ENCODE results near the gene SIDT1. TPM values are rescaled to one million over a fixed set of nuclear protein-coding genes. Genes with fewer than 3 reads are reported as not detected.

SIDT1 gene
- total RNA-seq, 2 experiments from 2014 or later, result 31.6 to 51.9 TPM

GRCh38 chr3:113575206-113575605 lies 42.9 kb downstream of the SIDT1 start:
- Mint-ChIP-seq H3K27me3 (no peaks in the 10 kb centered on the region), H3K4me3 (no peak overlapping the region), H3K36me3 (peaks cover 9% of the 10 kb centered on the region), H3K27ac (no peak overlapping the region), H3K9me3 (ENCODE audit: low read depth) (no peaks in the 10 kb centered on the region), H3K4me1 (peaks cover 6% of the 10 kb centered on the region)
- DNase-seq (no peak), ATAC-seq (no peak)
- CTCF ChIA-PET, result interaction anchor here (4.7 to 4.8 kb wide), 2 partner anchors 78 to 82 kb away, joined by 56 to 62 read pairs; no protein-coding TSS in a partner anchor

DNA sequence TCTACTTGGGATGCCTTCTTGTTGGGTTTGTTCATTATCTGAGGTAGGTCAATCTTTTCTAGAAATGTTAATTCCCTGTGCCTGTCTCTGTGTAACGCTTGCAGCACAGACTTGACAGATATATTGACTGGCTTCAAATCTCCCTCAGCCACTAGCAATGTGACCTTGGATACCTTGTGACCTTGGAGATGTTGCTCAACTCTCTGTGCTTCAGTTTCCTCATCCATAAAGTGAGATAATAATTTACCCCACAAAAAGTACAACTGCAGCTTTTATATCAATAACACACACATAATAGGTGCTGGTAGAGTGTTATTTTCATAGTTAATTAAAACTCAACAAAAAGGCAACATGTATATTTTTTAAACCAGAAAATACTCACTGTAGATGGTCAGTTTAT lies 52.9 kb downstream of the SIDT1 start:
- CTCF ChIA-PET, result interaction anchor here (1.3 kb wide), 1 partner anchor 91 kb away, joined by 3 read pairs; no protein-coding TSS in a partner anchor
- H3K27me3 Mint-ChIP-seq, result no peaks in the 10 kb centered on the region
- no peak overlapping the region for H3K27ac Mint-ChIP-seq
- no peak for DNase-seq
- H3K4me1 Mint-ChIP-seq, result no peaks in the 10 kb centered on the region
- no peak for ATAC-seq
- H3K9me3 Mint-ChIP-seq (ENCODE audit: low read depth), result no peaks in the 10 kb centered on the region
- H3K4me3 Mint-ChIP-seq, result no peak overlapping the region
- H3K36me3 Mint-ChIP-seq, result peaks cover 22% of the 10 kb centered on the region

GRCh38 chr3:113585720-113586119 lies 53.4 kb downstream of the SIDT1 start:
- CTCF ChIA-PET, result no interaction called here
- H3K36me3 Mint-ChIP-seq, result peaks cover 22% of the 10 kb centered on the region
- no peak for DNase-seq
- no peaks in the 10 kb centered on the region for H3K4me1 Mint-ChIP-seq
- H3K4me3 Mint-ChIP-seq, result no peak overlapping the region
- H3K9me3 Mint-ChIP-seq (ENCODE audit: low read depth), result no peaks in the 10 kb centered on the region
- no peak for ATAC-seq
- no peaks in the 10 kb centered on the region for H3K27me3 Mint-ChIP-seq
- no peak overlapping the region for H3K27ac Mint-ChIP-seq

DNA sequence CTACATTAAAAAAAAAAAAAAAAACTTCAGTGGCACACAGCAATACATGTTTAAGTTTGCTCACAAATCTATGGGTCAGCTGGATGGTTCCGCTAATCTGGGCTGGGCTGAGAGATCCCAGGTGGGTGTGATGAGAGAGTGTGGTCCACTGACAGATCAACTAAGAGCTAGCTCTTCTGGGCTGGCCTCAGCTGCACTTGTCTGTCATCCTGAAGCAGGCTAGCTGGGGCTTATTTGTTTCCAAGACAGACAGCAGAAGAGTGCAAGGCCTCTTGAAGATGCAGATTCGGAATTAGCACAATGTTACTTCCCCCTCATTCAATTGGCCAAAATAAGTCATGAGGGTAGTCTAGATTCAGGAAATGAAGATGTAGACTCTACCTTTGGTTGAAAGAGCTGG lies 56.5 kb downstream of the SIDT1 start:
- Mint-ChIP-seq H3K4me1 (no peaks in the 10 kb centered on the region), H3K27me3 (no peaks in the 10 kb centered on the region), H3K9me3 (ENCODE audit: low read depth) (no peaks in the 10 kb centered on the region), H3K27ac (no peak overlapping the region), H3K4me3 (no peak overlapping the region), H3K36me3 (peaks cover 44% of the 10 kb centered on the region)
- CTCF ChIA-PET, result interaction anchor here (0.8 to 1.4 kb wide), 2 partner anchors 11 to 157 kb away, joined by 3 to 5 read pairs; no protein-coding TSS in a partner anchor
- ATAC-seq (no peak), DNase-seq (no peak)

DNA sequence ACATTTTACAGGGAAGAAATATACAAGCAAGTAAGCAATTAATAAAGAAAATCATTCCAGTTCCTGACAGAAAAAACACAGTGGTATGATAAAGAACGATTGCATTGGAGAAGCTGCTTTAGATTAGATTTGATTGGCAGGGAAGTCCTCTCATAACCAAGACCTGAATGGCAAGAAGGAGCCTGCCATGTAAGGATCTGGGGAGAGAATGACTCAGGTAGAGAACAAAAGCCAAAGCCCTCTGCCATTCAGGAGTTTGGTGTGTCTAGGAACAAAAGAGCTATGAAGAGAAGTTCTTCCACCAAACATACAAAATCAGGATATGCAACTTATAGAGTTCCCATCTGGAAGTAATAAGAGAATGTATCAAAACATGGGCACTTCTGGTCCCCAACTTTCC lies 57.6 kb downstream of the SIDT1 start:
- ATAC-seq (no peak), DNase-seq (no peak)
- CTCF ChIA-PET, result interaction anchor here (1.4 kb wide), 1 partner anchor 13 kb away, joined by 5 read pairs; no protein-coding TSS in a partner anchor
- Mint-ChIP-seq H3K4me3 (no peak overlapping the region), H3K27ac (no peak overlapping the region), H3K27me3 (no peaks in the 10 kb centered on the region), H3K9me3 (ENCODE audit: low read depth) (no peaks in the 10 kb centered on the region), H3K4me1 (no peaks in the 10 kb centered on the region), H3K36me3 (peaks cover 47% of the 10 kb centered on the region)

GRCh38 chr3:113590983-113591382 lies 58.6 kb downstream of the SIDT1 start:
- ATAC-seq (no peak), DNase-seq (no peak)
- Mint-ChIP-seq H3K27me3 (no peaks in the 10 kb centered on the region), H3K9me3 (ENCODE audit: low read depth) (no peaks in the 10 kb centered on the region), H3K4me3 (no peak overlapping the region), H3K36me3 (peaks cover 46% of the 10 kb centered on the region), H3K4me1 (no peaks in the 10 kb centered on the region), H3K27ac (no peak overlapping the region)
- CTCF ChIA-PET, result no interaction called here

GRCh38 chr3:113594066-113594465 lies 61.7 kb downstream of the SIDT1 start:
- H3K36me3 Mint-ChIP-seq, result peaks cover 40% of the 10 kb centered on the region
- H3K4me1 Mint-ChIP-seq, result no peaks in the 10 kb centered on the region
- H3K4me3 Mint-ChIP-seq, result no peak overlapping the region
- DNase-seq (no peak), ATAC-seq (no peak)
- no peaks in the 10 kb centered on the region for H3K9me3 Mint-ChIP-seq (ENCODE audit: low read depth)
- H3K27me3 Mint-ChIP-seq, result no peaks in the 10 kb centered on the region
- CTCF ChIA-PET, result no interaction called here
- H3K27ac Mint-ChIP-seq, result no peak overlapping the region

DNA sequence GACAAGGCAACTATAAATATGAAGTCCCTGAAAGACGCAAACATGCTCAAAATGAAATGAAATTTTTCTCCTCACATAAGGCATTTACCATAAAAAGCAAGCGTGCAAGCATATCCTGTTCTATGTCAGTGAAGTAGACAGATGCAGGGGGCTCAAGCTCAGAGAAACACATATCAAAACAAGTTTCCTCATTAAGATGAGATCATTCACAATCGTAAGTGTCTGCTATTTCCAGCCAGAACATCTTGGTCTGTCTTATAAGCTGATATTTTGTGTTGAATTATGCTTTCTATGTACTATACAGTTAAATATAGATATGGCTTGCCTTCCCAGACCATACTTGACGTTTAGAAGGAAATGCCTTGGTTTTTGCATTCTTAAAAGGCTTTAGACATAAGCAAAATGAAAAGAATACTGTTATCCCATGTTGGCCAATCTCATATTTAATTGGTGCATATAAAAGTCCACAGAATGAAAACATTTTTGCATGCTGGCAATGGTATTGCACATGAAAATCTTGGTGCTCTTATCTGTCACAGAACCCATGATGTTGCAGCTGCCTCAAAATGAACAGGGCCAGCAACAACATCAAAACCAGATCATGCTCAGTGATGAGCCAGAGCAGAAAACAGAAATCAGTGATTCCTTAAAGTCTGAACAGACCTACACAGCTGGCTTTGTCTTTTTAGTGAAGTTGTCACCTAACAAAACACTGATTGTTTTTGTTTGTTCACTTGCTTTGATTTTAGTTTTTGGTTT lies 65.4 kb downstream of the SIDT1 start:
- Mint-ChIP-seq H3K4me3 (no peak overlapping the region), H3K27ac (no peak overlapping the region), H3K27me3 (no peaks in the 10 kb centered on the region), H3K9me3 (ENCODE audit: low read depth) (no peaks in the 10 kb centered on the region), H3K4me1 (no peaks in the 10 kb centered on the region), H3K36me3 (peaks cover 21% of the 10 kb centered on the region)
- ATAC-seq, result no peak
- DNase-seq, result no peak
- CTCF ChIA-PET, result interaction anchor here (1.4 kb wide), 1 partner anchor 104 kb away, joined by 3 read pairs; no protein-coding TSS in a partner anchor

- peaks cover 3% of the 10 kb centered on the region for H3K4me1 Mint-ChIP-seq
- no peak for ATAC-seq
These were observed 68.2 kb downstream of the SIDT1 start for GRCh38 chr3:113600418-113601182.

DNA sequence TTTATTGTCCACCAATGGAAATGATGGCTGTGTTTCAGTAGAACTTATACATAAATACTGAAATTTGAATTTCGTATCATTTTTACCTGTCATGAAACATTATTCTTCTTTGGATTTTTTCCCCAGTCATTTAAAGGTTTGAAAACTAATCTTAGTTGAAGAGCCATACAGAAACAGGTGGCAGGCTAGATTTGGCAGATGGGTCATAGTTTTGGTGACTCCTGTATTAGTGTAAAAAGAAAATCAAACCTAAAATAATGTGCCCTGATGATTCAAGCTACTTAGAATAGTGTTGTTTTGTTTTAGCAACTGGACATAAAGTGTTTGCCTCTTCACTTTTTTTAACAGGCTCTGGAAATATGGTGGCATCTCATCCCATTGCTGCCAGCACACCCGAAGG lies 68.9 kb downstream of the SIDT1 start:
- ATAC-seq (no peak), DNase-seq (no peak)
- Mint-ChIP-seq H3K4me3 (no peak overlapping the region), H3K9me3 (ENCODE audit: low read depth) (no peaks in the 10 kb centered on the region), H3K27ac (no peak overlapping the region), H3K4me1 (peaks cover 6% of the 10 kb centered on the region), H3K36me3 (peaks cover 28% of the 10 kb centered on the region), H3K27me3 (no peaks in the 10 kb centered on the region)
- CTCF ChIA-PET, result interaction anchor here (2.1 kb wide), 1 partner anchor 24 kb away, joined by 6 read pairs; no protein-coding TSS in a partner anchor

More at GRCh38 chr3:113600418-113601182, 68.2 kb downstream of the SIDT1 start:
- Mint-ChIP-seq H3K4me3 (no peak overlapping the region), H3K36me3 (peaks cover 31% of the 10 kb centered on the region), H3K9me3 (ENCODE audit: low read depth) (no peaks in the 10 kb centered on the region), H3K27me3 (no peaks in the 10 kb centered on the region), H3K27ac (no peak overlapping the region)
- DNase-seq, result no peak
- CTCF ChIA-PET, result interaction anchor here (2.1 kb wide), 1 partner anchor 23 kb away, joined by 6 read pairs; no protein-coding TSS in a partner anchor

DNA sequence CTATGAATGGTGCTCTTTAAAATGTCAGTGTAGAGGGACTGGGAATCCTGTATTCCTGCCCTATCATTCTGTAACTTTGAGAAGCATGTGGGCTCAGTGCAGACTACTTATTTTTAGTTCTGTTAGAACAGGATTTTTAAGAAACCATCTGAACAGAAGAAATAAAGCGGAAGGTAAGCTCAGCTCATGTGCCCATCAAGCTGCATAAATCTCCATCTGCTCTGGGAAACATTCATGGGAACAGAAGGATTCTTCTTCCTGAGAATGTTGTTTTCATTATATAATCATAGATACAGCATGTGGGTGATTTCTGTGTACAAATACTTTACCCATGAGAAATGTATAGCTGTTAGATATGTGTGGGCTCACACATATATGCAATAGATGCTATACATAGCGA lies 69.9 kb downstream of the SIDT1 start:
- Mint-ChIP-seq H3K4me3 (no peak overlapping the region), H3K27ac (no peak overlapping the region), H3K27me3 (no peaks in the 10 kb centered on the region), H3K4me1 (peaks cover 16% of the 10 kb centered on the region), H3K36me3 (peaks cover 34% of the 10 kb centered on the region), H3K9me3 (ENCODE audit: low read depth) (no peaks in the 10 kb centered on the region)
- DNase-seq (no peak), ATAC-seq (no peak)
- CTCF ChIA-PET, result interaction anchor here (1.0 kb wide), 1 partner anchor 25 kb away, joined by 3 read pairs; no protein-coding TSS in a partner anchor

- peaks cover 21% of the 10 kb centered on the region for H3K4me1 Mint-ChIP-seq
- ATAC-seq, result no peak
- DNase-seq, result no peak
- CTCF ChIA-PET, result interaction anchor here (1.0 kb wide), 1 partner anchor 25 kb away, joined by 3 read pairs; no protein-coding TSS in a partner anchor
- H3K27ac Mint-ChIP-seq, result no peak overlapping the region
- H3K9me3 Mint-ChIP-seq (ENCODE audit: low read depth), result no peaks in the 10 kb centered on the region
- no peaks in the 10 kb centered on the region for H3K27me3 Mint-ChIP-seq
- peaks cover 36% of the 10 kb centered on the region for H3K36me3 Mint-ChIP-seq
- H3K4me3 Mint-ChIP-seq, result no peak overlapping the region
These were observed 70.5 kb downstream of the SIDT1 start for GRCh38 chr3:113602836-113603235.

- H3K36me3 Mint-ChIP-seq, result peaks cover 55% of the 10 kb centered on the region
- H3K9me3 Mint-ChIP-seq (ENCODE audit: low read depth), result no peaks in the 10 kb centered on the region
- H3K4me3 Mint-ChIP-seq, result no peak overlapping the region
- no peaks in the 10 kb centered on the region for H3K27me3 Mint-ChIP-seq
- H3K4me1 Mint-ChIP-seq, result peaks cover 27% of the 10 kb centered on the region
- peak; percentile 82 for DNase-seq
- CTCF ChIA-PET, result interaction anchor here (0.7 to 1.8 kb wide), 5 partner anchors 92 to 298 kb away, joined by 3 to 4 read pairs (median 3); partner anchors contain the start of gene SPICE1
- H3K27ac Mint-ChIP-seq, result peak overlapping the region; percentile 75
- ATAC-seq, result peak; percentile 97
These were observed 74.3 kb downstream of the SIDT1 start for GRCh38 chr3:113606539-113607218.

All from activated CD8-positive, alpha-beta memory T cell treated with anti-CD3 and anti-CD28 coated beads, Interleukin-2, amount 10 ng/mL, durations not matched to agents 7 days and 5 days (primary cell).